Smooth muscle cell (in vitro differentiated cells): ENCODE data around the gene TRIM71. TPM values are rescaled to one million over a fixed set of nuclear protein-coding genes. Genes with fewer than 3 reads are reported as not detected.

Source experiments
- DNase-seq: peaks from one replicate; lab custom pipeline; 2025; ENCODE audit not compliant: unreplicated experiment; lab: John Stamatoyannopoulos, UW
- H2AFZ ChIP-seq: fragments of 200-600 bp; sonication (generic); 2 replicates; pipeline ENCODE4 v1.6.0; 2016; ENCODE audit warnings: antibody characterized with exemption, low read depth, mild to moderate bottlenecking
- H3F3A ChIP-seq: fragments of 200-600 bp; sonication (generic); 2 replicates; pipeline ENCODE4 v1.6.0; 2017; ENCODE audit warnings: antibody characterized with exemption, low read depth
- H3K27ac ChIP-seq: fragments of 200-600 bp; sonication (generic); 2 replicates; pipeline ENCODE4 v1.5.1; 2016; ENCODE audit warnings: low read depth, mild to moderate bottlenecking
- H3K27me3 ChIP-seq: fragments of 200-600 bp; sonication (generic); 2 replicates; pipeline ENCODE4 v1.6.1; 2016; ENCODE audit warnings: low read depth, mild to moderate bottlenecking
- H3K36me3 ChIP-seq: fragments of 200-600 bp; sonication (generic); 2 replicates; pipeline ENCODE4 v1.5.1; 2016; ENCODE audit warnings: low read depth
- H3K4me1 ChIP-seq: fragments of 200-600 bp; sonication (generic); 2 replicates; pipeline ENCODE4 v1.5.1; 2016; ENCODE audit warnings: low read depth
- H3K4me2 ChIP-seq: fragments of 200-600 bp; sonication (generic); 2 replicates; pipeline ENCODE4 v1.6.0; 2016; ENCODE audit warnings: mild to moderate bottlenecking
- H3K4me3 ChIP-seq: fragments of 200-600 bp; sonication (generic); 2 replicates; pipeline ENCODE4 v1.5.1; 2016; ENCODE audit warnings: mild to moderate bottlenecking
- H3K79me2 ChIP-seq: fragments of 200-600 bp; sonication (generic); 2 replicates; pipeline ENCODE4 v1.6.0; 2016; ENCODE audit warnings: low read depth, mild to moderate bottlenecking
- H3K9ac ChIP-seq: fragments of 200-600 bp; sonication (generic); 2 replicates; pipeline ENCODE4 v1.6.0; 2016; ENCODE audit warnings: low read depth
- H3K9me3 ChIP-seq: fragments of 200-600 bp; sonication (generic); replicated peaks from 2 replicates; pipeline ENCODE4 v1.5.1; 2016; ENCODE audit warnings: low read depth
- H4K20me1 ChIP-seq: fragments of 200-600 bp; sonication (generic); 2 replicates; pipeline ENCODE4 v1.6.0; 2016; ENCODE audit warnings: low read depth
- WGBS: methylation state at CpG from one replicate; pipeline ENCODE4 v1.1.7; 2016; ENCODE audit warnings: low lambda C conversion rate; 5-methylcytosine and 5-hydroxymethylcytosine counted together
- polyA plus RNA-seq: library from polyadenylated mRNA; unstranded; fragments of >200 nt; fragmentation: Nextera tagmentation; extraction: Ambion mirVana; gene quantifications from 2 replicates; pipeline ENCODE4 v1.2.1, GENCODE V29; 2016
- total RNA-seq: library from RNA; depleted of rRNA; stranded (reverse); fragments of >200 nt; gene quantifications from 2 replicates; pipeline ENCODE4 v1.2.3, GENCODE V29; 2014
- TF ChIP-seq, protein P1 (sequence below): fragments of 200-600 bp; sonication (generic); IDR thresholded peaks from 2 replicates; pipeline ENCODE4 v1.5.1; 2017; ENCODE audit warnings: borderline replicate concordance, mild to moderate bottlenecking, antibody characterized with exemption; ENCODE audit not compliant: insufficient read depth, poor library complexity, severe bottlenecking

TRIM71 gene
- total and polyA plus RNA-seq, 2 experiments from 2014 or later = 0.19 to 1.1 TPM

DNA sequence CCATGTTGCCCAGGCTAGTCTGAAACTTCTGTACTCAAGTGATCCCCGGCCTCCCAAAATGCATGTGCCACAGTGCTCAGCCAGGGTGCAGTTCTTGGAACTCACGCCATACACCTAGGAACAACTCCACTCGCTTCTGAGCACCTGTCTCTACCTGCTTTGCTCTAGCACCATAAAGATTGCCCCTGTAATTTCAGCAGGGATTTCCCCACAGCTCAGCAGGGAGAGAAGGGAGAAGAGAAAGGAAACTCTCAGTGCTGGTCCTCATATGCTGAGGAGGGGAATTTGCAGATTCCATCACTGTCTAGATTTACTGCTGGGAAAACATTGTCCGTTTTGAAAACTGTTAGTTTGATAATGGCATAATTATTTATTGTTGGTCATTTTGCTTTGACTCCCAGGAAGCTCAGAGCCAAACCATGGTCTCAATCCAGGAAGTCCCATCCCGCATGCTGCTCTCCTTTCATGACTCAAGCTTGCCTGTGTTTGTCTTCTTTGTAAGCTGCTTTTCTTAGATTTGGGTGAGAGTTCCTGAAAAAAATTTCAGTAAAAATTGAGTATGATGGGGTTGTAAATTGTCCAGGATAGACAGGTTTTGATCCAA is 24.2 kb downstream of the TRIM71 start:
- Histone ChIP-seq H2AFZ (no peak overlapping the region), H3K4me1 (peaks cover 68% of the 10 kb centered on the region), H3K9me3 (no peaks in the 10 kb centered on the region), H3K9ac (no peak overlapping the region), H3K36me3 (no peaks in the 10 kb centered on the region), H4K20me1 (no peaks in the 10 kb centered on the region), H3K4me2 (no peak overlapping the region), H3K27ac (no peak overlapping the region), H3K4me3 (no peak overlapping the region), H3K79me2 (no peaks in the 10 kb centered on the region), H3F3A (peaks cover 4% of the 10 kb centered on the region), H3K27me3 (no peaks in the 10 kb centered on the region)
- DNase-seq = no peak
- TF ChIP-seq, protein P1, sequence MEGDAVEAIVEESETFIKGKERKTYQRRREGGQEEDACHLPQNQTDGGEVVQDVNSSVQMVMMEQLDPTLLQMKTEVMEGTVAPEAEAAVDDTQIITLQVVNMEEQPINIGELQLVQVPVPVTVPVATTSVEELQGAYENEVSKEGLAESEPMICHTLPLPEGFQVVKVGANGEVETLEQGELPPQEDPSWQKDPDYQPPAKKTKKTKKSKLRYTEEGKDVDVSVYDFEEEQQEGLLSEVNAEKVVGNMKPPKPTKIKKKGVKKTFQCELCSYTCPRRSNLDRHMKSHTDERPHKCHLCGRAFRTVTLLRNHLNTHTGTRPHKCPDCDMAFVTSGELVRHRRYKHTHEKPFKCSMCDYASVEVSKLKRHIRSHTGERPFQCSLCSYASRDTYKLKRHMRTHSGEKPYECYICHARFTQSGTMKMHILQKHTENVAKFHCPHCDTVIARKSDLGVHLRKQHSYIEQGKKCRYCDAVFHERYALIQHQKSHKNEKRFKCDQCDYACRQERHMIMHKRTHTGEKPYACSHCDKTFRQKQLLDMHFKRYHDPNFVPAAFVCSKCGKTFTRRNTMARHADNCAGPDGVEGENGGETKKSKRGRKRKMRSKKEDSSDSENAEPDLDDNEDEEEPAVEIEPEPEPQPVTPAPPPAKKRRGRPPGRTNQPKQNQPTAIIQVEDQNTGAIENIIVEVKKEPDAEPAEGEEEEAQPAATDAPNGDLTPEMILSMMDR = no peak
- 55% methylated on average over 5 of the region's 5 CpGs for WGBS

DNA sequence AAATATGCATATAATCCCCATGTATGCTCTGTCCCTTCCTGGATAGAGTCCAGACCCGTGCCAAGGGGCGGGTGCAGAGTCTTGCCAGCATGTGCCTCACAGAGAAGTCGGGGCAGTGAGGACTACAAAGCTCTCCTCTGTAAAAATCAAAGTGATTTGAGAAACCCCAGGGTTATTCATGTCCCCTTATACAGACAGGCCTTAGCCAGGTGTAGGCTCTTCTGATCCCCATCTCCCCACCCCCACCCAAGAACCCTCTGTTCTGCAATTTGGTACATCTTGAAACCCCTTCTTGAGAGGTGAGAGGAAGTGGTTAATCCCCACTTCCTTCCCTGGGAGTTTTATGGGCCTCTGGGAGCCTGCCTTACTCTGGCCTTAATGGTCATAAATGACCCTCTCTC is 24.7 kb downstream of the TRIM71 start:
- Histone ChIP-seq H3K4me1 (peaks cover 65% of the 10 kb centered on the region), H3F3A (peaks cover 6% of the 10 kb centered on the region), H3K27me3 (no peaks in the 10 kb centered on the region), H3K79me2 (no peaks in the 10 kb centered on the region), H3K4me2 (no peak overlapping the region), H2AFZ (no peak overlapping the region), H3K9ac (no peak overlapping the region), H3K4me3 (no peak overlapping the region), H3K36me3 (no peaks in the 10 kb centered on the region), H4K20me1 (no peaks in the 10 kb centered on the region), H3K27ac (no peak overlapping the region), H3K9me3 (no peaks in the 10 kb centered on the region)
- no peak for DNase-seq
- TF ChIP-seq, protein P1 = no peak
- 43% methylated on average over 3 of the region's 3 CpGs for WGBS

DNA sequence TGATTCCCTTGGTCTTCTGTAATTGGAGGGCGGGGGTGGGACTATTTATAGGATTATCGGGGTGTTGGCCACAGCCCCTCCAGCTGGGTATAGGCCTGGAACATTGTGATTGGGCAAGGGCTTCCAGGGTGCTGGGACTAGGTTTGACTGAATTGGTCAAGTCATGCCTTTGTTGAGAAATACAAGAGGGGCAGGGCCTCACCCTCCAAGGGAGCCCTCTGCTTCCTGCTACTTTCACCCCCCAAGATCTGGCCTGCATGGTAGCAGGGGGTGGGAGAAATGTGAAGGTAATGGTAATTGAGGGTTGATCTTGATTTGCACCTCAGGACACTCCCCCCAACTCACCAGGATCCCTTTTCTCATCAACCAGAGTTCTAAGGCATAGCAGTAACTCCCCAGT is 25.2 kb downstream of the TRIM71 start:
- H3K27ac ChIP-seq = no peak overlapping the region
- TF ChIP-seq, protein P1 = no peak
- H3K9ac ChIP-seq = no peak overlapping the region
- H3K9me3 ChIP-seq = no peaks in the 10 kb centered on the region
- no peak overlapping the region for H3K4me3 ChIP-seq
- no peak overlapping the region for H2AFZ ChIP-seq
- peak overlapping the region; percentile 75 for H3K4me2 ChIP-seq
- H3K36me3 ChIP-seq = no peaks in the 10 kb centered on the region
- 29% methylated on average over 2 of the region's 2 CpGs for WGBS
- no peaks in the 10 kb centered on the region for H3K79me2 ChIP-seq
- H3K27me3 ChIP-seq = no peaks in the 10 kb centered on the region
- no peak for DNase-seq
- H4K20me1 ChIP-seq = no peaks in the 10 kb centered on the region
- H3F3A ChIP-seq = peaks cover 11% of the 10 kb centered on the region
- H3K4me1 ChIP-seq = peaks cover 65% of the 10 kb centered on the region
